Activated naive CD8-positive, alpha-beta T cell treated with anti-CD3 and anti-CD28 coated beads, Interleukin-2, amount 50 U/mL, for 24 hours (primary cell): ENCODE measurements around the gene GRM1.

Experiments used
- ATAC-seq: fragments of 150-1000 bp; cut with Tn5 transposase; one replicate; pipeline ENCODE4 v1.10.0; 2021
- DNase-seq: peaks from one replicate; pipeline ENCODE4 v3.0.0; 2021
- H3K27ac Mint-ChIP-seq: one replicate; pipeline ENCODE4 v1.8.0; 2021; ENCODE audit warnings: mild to moderate bottlenecking, mixed read lengths
- H3K27me3 Mint-ChIP-seq: one replicate; pipeline ENCODE4 v1.8.0; 2021; ENCODE audit warnings: mixed read lengths
- H3K36me3 Mint-ChIP-seq: one replicate; pipeline ENCODE4 v1.8.0; 2021; ENCODE audit warnings: low read depth, mixed read lengths
- H3K4me1 Mint-ChIP-seq: one replicate; pipeline ENCODE4 v1.8.0; 2021; ENCODE audit warnings: mixed read lengths
- H3K4me3 Mint-ChIP-seq: one replicate; pipeline ENCODE4 v1.8.0; 2021; ENCODE audit warnings: mild to moderate bottlenecking, moderate library complexity, mixed read lengths
- H3K9me3 Mint-ChIP-seq: one replicate; pipeline ENCODE4 v1.8.0; 2021; ENCODE audit warnings: mixed read lengths

The GRM1 gene

GRCh38 chr6:146066506-146066905, 37.6 kb downstream of the GRM1 start:
- ATAC-seq: no peak
- Mint-ChIP-seq H3K9me3 (peaks cover 4% of the 10 kb centered on the region), H3K27ac (no peak overlapping the region), H3K36me3 (no peaks in the 10 kb centered on the region), H3K4me1 (no peaks in the 10 kb centered on the region), H3K4me3 (no peak overlapping the region), H3K27me3 (peaks cover 2% of the 10 kb centered on the region)
- no peak for DNase-seq

DNA sequence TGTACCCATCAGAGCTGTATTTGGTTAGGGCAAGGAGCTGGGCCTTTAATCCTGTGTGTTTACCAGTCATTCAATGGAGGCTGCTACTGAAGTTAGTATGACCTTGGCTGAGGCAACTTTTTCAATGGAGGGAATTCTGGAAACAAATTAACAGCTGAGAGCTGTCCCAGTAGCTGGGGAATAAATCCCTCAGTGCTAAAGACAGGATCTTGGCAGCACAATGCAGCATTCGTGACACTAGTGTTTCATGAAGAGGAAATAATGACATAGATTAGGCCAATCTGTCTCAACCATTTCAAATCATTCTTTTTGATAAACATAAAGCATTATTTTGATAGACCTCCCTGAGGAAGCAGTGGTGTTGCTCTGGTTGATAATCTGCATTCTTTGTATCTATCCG, 42.9 kb downstream of the GRM1 start:
- Mint-ChIP-seq H3K4me3 (no peak overlapping the region), H3K27me3 (peaks cover 2% of the 10 kb centered on the region), H3K27ac (no peak overlapping the region), H3K9me3 (no peaks in the 10 kb centered on the region), H3K4me1 (no peaks in the 10 kb centered on the region), H3K36me3 (no peaks in the 10 kb centered on the region)
- ATAC-seq (no peak), DNase-seq (no peak)

- Mint-ChIP-seq H3K4me1 (no peaks in the 10 kb centered on the region), H3K27me3 (peaks cover 2% of the 10 kb centered on the region), H3K4me3 (no peak overlapping the region), H3K27ac (no peak overlapping the region), H3K9me3 (no peaks in the 10 kb centered on the region), H3K36me3 (no peaks in the 10 kb centered on the region)
- DNase-seq (no peak), ATAC-seq (no peak)
Observed at GRCh38 chr6:146077992-146078391, 49.1 kb downstream of the GRM1 start.

DNA sequence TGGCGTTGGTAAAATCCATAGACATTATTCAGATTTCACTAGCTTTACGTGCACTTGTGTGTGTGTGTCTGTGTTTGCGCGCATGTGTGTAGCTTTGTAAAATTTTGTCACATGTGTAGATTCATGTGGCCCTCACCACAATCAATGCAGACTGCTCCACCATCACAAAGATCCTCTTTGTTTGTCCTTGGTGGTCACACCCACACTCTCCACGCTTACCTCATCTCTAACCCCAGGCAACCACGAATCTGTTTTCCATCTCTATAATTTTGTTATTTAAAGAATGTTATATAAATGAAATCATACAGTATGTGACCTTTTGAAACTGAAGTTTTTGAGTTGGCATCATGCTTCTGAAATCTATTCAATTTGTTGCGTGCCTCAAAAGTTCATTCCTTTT, 58.5 kb downstream of the GRM1 start:
- H3K9me3 Mint-ChIP-seq: no peaks in the 10 kb centered on the region
- H3K4me1 Mint-ChIP-seq: no peaks in the 10 kb centered on the region
- H3K27ac Mint-ChIP-seq: no peak overlapping the region
- no peak for ATAC-seq
- no peaks in the 10 kb centered on the region for H3K27me3 Mint-ChIP-seq
- no peak for DNase-seq
- no peaks in the 10 kb centered on the region for H3K36me3 Mint-ChIP-seq
- H3K4me3 Mint-ChIP-seq: no peak overlapping the region

DNA sequence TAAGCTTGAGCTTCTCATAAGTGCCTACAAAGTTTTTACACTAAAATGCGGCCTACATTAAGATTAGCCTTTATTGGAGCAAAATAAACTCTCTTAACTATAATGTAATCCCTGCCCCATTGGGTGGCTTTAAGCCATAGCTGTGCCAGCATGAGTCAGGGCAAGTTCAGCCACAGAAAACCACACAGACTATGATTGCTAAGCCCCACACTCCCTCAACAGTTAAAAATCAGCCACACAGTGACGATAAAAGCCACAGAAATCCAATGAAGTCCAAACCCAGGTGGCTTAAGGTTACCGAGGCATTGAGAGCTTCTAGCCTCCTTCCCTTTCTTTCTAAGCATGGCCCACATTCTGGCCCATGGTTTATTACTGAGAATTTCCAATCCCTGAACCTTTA, 61.6 kb downstream of the GRM1 start:
- Mint-ChIP-seq H3K27me3 (no peaks in the 10 kb centered on the region), H3K4me3 (no peak overlapping the region), H3K9me3 (no peaks in the 10 kb centered on the region), H3K4me1 (no peaks in the 10 kb centered on the region), H3K36me3 (no peaks in the 10 kb centered on the region), H3K27ac (no peak overlapping the region)
- no peak for ATAC-seq
- DNase-seq: no peak

DNA sequence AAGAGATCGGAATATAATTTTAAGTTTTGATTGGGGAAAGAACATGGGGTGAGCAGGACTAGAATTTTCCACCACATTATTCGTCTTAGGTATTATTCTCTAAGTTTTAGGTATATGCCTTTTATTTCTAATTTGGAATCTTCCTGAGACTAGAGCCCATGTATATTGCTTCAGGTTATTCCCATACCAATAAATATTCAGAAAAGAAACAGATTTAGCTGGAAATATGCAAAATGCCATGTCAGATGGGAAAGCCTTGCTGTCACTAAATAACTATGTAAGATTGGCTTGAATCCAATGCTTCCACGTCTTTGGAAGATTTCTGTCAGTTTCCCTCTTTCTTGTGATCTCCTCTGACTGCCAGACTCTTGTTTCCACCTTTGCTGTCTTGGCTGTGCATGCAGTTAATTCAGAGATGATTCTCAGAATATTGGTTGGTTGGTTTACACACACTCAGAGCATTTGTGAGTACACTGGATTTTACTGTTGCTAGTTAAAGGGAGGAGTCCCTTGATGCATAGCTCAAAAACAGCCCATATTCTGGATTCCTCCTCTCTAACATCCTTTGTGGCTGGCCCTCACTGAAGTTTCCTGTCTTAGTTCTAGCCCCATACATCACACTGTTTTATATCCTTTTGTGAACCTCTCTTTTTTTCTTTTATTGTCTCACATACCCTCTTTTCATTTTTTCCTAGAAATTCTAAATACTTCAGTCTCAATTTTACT, 64.3 kb downstream of the GRM1 start:
- H3K27me3 Mint-ChIP-seq: no peaks in the 10 kb centered on the region
- no peak overlapping the region for H3K4me3 Mint-ChIP-seq
- H3K4me1 Mint-ChIP-seq: no peaks in the 10 kb centered on the region
- no peaks in the 10 kb centered on the region for H3K36me3 Mint-ChIP-seq
- H3K27ac Mint-ChIP-seq: no peak overlapping the region
- no peak for ATAC-seq
- DNase-seq: no peak
- H3K9me3 Mint-ChIP-seq: no peaks in the 10 kb centered on the region

- H3K27ac Mint-ChIP-seq: no peak overlapping the region
- H3K4me1 Mint-ChIP-seq: no peaks in the 10 kb centered on the region
- H3K36me3 Mint-ChIP-seq: no peaks in the 10 kb centered on the region
- no peak overlapping the region for H3K4me3 Mint-ChIP-seq
- no peaks in the 10 kb centered on the region for H3K9me3 Mint-ChIP-seq
- no peak for DNase-seq
- H3K27me3 Mint-ChIP-seq: no peaks in the 10 kb centered on the region
- ATAC-seq: no peak
Observed at GRCh38 chr6:146095481-146095880, 66.6 kb downstream of the GRM1 start.

GRCh38 chr6:146097586-146097985, 68.7 kb downstream of the GRM1 start:
- no peak overlapping the region for H3K4me3 Mint-ChIP-seq
- no peaks in the 10 kb centered on the region for H3K9me3 Mint-ChIP-seq
- ATAC-seq: no peak
- no peaks in the 10 kb centered on the region for H3K36me3 Mint-ChIP-seq
- H3K27me3 Mint-ChIP-seq: no peaks in the 10 kb centered on the region
- no peak for DNase-seq
- no peaks in the 10 kb centered on the region for H3K4me1 Mint-ChIP-seq
- H3K27ac Mint-ChIP-seq: no peak overlapping the region

- Mint-ChIP-seq H3K27me3 (no peaks in the 10 kb centered on the region), H3K9me3 (peaks cover 6% of the 10 kb centered on the region), H3K4me1 (no peaks in the 10 kb centered on the region), H3K27ac (no peak overlapping the region), H3K36me3 (no peaks in the 10 kb centered on the region), H3K4me3 (no peak overlapping the region)
- DNase-seq (no peak), ATAC-seq (no peak)
Observed at GRCh38 chr6:146100776-146101175, 71.9 kb downstream of the GRM1 start.

GRCh38 chr6:146103416-146104072, 74.7 kb downstream of the GRM1 start:
- no peaks in the 10 kb centered on the region for H3K36me3 Mint-ChIP-seq
- DNase-seq: no peak
- peaks cover 10% of the 10 kb centered on the region for H3K9me3 Mint-ChIP-seq
- no peaks in the 10 kb centered on the region for H3K4me1 Mint-ChIP-seq
- H3K27ac Mint-ChIP-seq: no peak overlapping the region
- H3K4me3 Mint-ChIP-seq: no peak overlapping the region
- no peaks in the 10 kb centered on the region for H3K27me3 Mint-ChIP-seq
- no peak for ATAC-seq

- Mint-ChIP-seq H3K9me3 (peaks cover 22% of the 10 kb centered on the region), H3K4me1 (no peaks in the 10 kb centered on the region), H3K27ac (no peak overlapping the region), H3K4me3 (no peak overlapping the region), H3K27me3 (no peaks in the 10 kb centered on the region), H3K36me3 (no peaks in the 10 kb centered on the region)
- ATAC-seq (no peak), DNase-seq (no peak)
Observed at GRCh38 chr6:146106532-146106931, 77.7 kb downstream of the GRM1 start.

GRCh38 chr6:146110990-146111389, 82.1 kb downstream of the GRM1 start:
- ATAC-seq (no peak), DNase-seq (no peak)
- no peaks in the 10 kb centered on the region for H3K27me3 Mint-ChIP-seq
- no peak overlapping the region for H3K4me3 Mint-ChIP-seq
- no peak overlapping the region for H3K27ac Mint-ChIP-seq
- no peaks in the 10 kb centered on the region for H3K4me1 Mint-ChIP-seq
- H3K36me3 Mint-ChIP-seq: no peaks in the 10 kb centered on the region
- peaks cover 17% of the 10 kb centered on the region for H3K9me3 Mint-ChIP-seq

DNA sequence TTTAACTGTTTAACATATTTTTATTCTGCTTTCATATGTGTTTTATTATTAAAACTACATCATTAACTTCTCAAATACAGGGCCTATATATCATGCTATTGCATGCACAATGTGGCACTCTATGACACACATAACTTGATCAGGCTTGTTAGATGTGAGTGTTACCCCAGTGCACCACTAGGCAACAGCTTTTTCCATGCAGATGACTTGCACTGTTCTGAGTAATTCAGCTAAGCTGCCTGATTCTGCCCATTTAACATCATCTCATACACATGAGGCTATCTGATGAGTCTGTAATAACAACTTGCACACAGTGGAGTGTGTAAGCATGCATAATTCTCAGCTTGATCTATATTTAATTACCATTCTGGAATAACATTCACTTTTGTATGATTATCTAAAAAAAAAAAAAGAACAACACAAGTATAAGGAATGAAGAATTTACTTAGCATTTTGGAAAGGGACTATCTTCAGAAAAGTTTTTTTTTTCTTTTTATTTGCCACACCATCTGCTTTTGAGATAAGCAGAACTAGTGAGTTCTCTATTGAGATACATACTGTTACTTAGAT, 83.1 kb downstream of the GRM1 start:
- no peak overlapping the region for H3K27ac Mint-ChIP-seq
- no peaks in the 10 kb centered on the region for H3K4me1 Mint-ChIP-seq
- H3K4me3 Mint-ChIP-seq: no peak overlapping the region
- H3K27me3 Mint-ChIP-seq: no peaks in the 10 kb centered on the region
- no peak for ATAC-seq
- H3K9me3 Mint-ChIP-seq: peaks cover 17% of the 10 kb centered on the region
- H3K36me3 Mint-ChIP-seq: no peaks in the 10 kb centered on the region
- DNase-seq: no peak

DNA sequence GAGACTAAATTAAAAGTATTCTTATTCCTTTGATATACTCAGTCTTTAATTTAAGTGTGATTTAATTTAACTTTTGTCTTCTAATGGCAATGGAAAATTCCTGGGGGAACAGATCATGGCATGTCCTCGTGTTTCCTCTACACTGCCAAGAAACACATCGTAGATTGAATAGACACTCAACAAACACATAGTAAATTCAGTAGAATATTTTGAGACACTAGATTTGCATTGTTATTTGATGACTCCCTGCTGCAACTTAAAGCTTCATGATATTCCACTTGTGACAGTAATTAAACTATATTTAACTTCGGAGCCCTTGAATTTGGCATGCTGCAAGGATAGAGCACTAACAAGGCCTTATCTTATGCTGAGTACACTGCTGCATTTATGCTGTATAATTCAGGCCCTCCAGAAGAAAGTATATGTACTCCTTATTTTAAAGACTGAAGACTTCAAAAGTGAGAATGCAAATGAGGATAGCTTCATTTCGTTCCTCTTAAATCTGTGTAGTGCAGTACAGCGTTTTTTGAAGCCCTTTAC, 84.3 kb downstream of the GRM1 start:
- H3K9me3 Mint-ChIP-seq: peaks cover 16% of the 10 kb centered on the region
- ATAC-seq (no peak), DNase-seq (no peak)
- no peaks in the 10 kb centered on the region for H3K4me1 Mint-ChIP-seq
- H3K36me3 Mint-ChIP-seq: no peaks in the 10 kb centered on the region
- H3K27ac Mint-ChIP-seq: no peak overlapping the region
- H3K4me3 Mint-ChIP-seq: no peak overlapping the region
- no peaks in the 10 kb centered on the region for H3K27me3 Mint-ChIP-seq

DNA sequence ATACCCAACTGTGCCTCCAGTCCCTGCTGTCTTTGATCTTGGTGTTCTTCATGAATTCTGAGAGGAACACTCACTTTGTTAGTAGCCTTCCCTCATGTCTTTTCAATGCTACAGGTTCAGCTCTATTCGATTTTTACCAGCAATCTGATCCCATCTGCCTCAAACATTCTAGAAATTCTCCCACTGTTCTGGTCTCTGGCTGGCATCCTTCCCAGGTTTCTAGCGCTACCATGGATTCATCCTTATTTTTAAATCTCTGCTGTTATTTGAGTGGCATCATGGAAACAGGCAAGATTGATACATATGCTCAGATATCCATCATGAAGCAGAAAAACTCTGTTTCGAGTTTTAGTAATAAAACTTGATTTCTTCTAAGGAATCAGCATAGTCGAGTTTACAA, 94.8 kb downstream of the GRM1 start:
- Mint-ChIP-seq H3K4me1 (no peaks in the 10 kb centered on the region), H3K36me3 (no peaks in the 10 kb centered on the region), H3K4me3 (no peak overlapping the region), H3K9me3 (no peaks in the 10 kb centered on the region), H3K27ac (no peak overlapping the region), H3K27me3 (peaks cover 5% of the 10 kb centered on the region)
- no peak for ATAC-seq
- DNase-seq: no peak
